K562 (cell line): ENCODE measurements around the gene PSMB8. TPM values are rescaled to one million over a fixed set of nuclear protein-coding genes. Genes with fewer than 3 reads are reported as not detected.
A peak's percentile ranks its signal among the peaks of the same experiment; 100 is the strongest.

ENCODE experiments used
- ARID3A ChIP-seq: IDR thresholded peaks from 2 replicates; pipeline ENCODE4 v1.6.1; 2012; ENCODE audit warnings: low read depth, low read length, improper control_type of control experiment, borderline replicate concordance
- CBX1 ChIP-seq: sonication (generic); IDR thresholded peaks from 2 replicates; pipeline ENCODE4 v1.6.1; 2016; ENCODE audit warnings: antibody characterized with exemption, low read depth, mild to moderate bottlenecking
- DIDO1 ChIP-seq: fragments of 450-650 bp; IDR thresholded peaks from 2 replicates; pipeline ENCODE4 v1.6.1; 2016; ENCODE audit warnings: low read depth, missing biosample characterization, missing genetic modification characterization
- EZH2 ChIP-seq: IDR thresholded peaks from 2 replicates; pipeline ENCODE4 v1.6.1; 2012; ENCODE audit warnings: low read depth, mild to moderate bottlenecking, inconsistent platforms, low read length, borderline replicate concordance
- FOSL1 ChIP-seq: fragments of 200-800 bp; sonication (Bioruptor generic); conservative IDR thresholded peaks from 2 replicates; pipeline ENCODE4 v1.6.1; 2016; ENCODE audit warnings: missing genetic modification characterization, missing compliant biosample characterization
- FOXK2 ChIP-seq, 2 experiments: fragments of 450-650 bp; IDR thresholded peaks in 1 of 2; conservative IDR thresholded peaks in 1 of 2; 2 replicates each; pipeline ENCODE4 v1.6.1; 2016; ENCODE audit warnings: low read depth in 2 of 2, mild to moderate bottlenecking in 1 of 2
- HOXB6 ChIP-seq: fragments of 250-450 bp; sonication (Bioruptor Pico); IDR thresholded peaks from 2 replicates; pipeline ENCODE4 v1.5.1; 2022; ENCODE audit warnings: mild to moderate bottlenecking, borderline replicate concordance
- MTA1 ChIP-seq: fragments of 450-650 bp; IDR thresholded peaks from 2 replicates; pipeline ENCODE4 v1.6.1; 2017; ENCODE audit warnings: borderline replicate concordance
- MYC ChIP-seq, 2 experiments: fragments of 250-450 bp in 1 of 2; sonication (Bioruptor Pico) in 1 of 2; IDR thresholded peaks; 2 replicates each; pipeline versions ENCODE4 v1.5.1 to v1.6.1; 2012 to 2021; ENCODE audit warnings: low read depth in 2 of 2, borderline replicate concordance in 1 of 2, improper control_type of control experiment in 1 of 2, low read length in 1 of 2, mild to moderate bottlenecking in 1 of 2, moderate library complexity in 1 of 2
- POU5F1 ChIP-seq: fragments of 150-350 bp; IDR thresholded peaks from 2 replicates; pipeline ENCODE4 v1.6.1; 2014; ENCODE audit warnings: borderline replicate concordance, low read length, low read depth, mild to moderate bottlenecking; ENCODE audit not compliant: partially characterized antibody
- PTTG1 ChIP-seq: fragments of 450-650 bp; IDR thresholded peaks from 2 replicates; pipeline ENCODE4 v1.6.1; 2016; ENCODE audit warnings: low read depth, mild to moderate bottlenecking, missing genetic modification characterization, missing compliant biosample characterization
- RB1 ChIP-seq: fragments of 450-650 bp; IDR thresholded peaks from 2 replicates; pipeline ENCODE4 v1.6.1; 2017; ENCODE audit warnings: low read depth, mild to moderate bottlenecking
- RBM22 ChIP-seq: fragments of 200-400 bp; formaldehyde crosslinking; IDR thresholded peaks from 2 replicates; pipeline ENCODE4 v1.6.1; 2018; ENCODE audit warnings: low read length, low read depth; ENCODE audit not compliant: poor library complexity, severe bottlenecking
- SMAD4 ChIP-seq: fragments of 250-450 bp; sonication (Bioruptor Pico); conservative IDR thresholded peaks from 2 replicates; pipeline ENCODE4 v1.8.0; 2021; ENCODE audit warnings: inconsistent platforms, mild to moderate bottlenecking, moderate library complexity
- TARDBP ChIP-seq: fragments of 450-650 bp; IDR thresholded peaks from 2 replicates; pipeline ENCODE4 v1.6.1; 2016
- TCF3 ChIP-seq: sonication (generic); formaldehyde crosslinking; IDR thresholded peaks from 2 replicates; pipeline ENCODE4 v1.4.0; 2020; ENCODE audit warnings: mild to moderate bottlenecking, missing genetic modification reagents
- TRIM28 ChIP-seq: fragments of 450-650 bp; IDR thresholded peaks from 2 replicates; pipeline ENCODE4 v1.6.1; 2017
- U2AF1 ChIP-seq: fragments of 200-400 bp; formaldehyde crosslinking; optimal IDR thresholded peaks from 2 replicates; pipeline ENCODE3; 2017; ENCODE audit warnings: mild to moderate bottlenecking, low read depth, low read length, moderate library complexity
- XRCC4 ChIP-seq: IDR thresholded peaks from one replicate; pipeline ENCODE4 v1.6.1; 2011; ENCODE audit not compliant: insufficient read depth, insufficient read length; ENCODE audit errors: extremely low read depth
- ZNF232 ChIP-seq: sonication (generic); formaldehyde crosslinking; IDR thresholded peaks from 2 replicates; pipeline ENCODE4 v1.8.0; 2022; ENCODE audit warnings: mild to moderate bottlenecking, missing genetic modification reagents
- ZNF431 ChIP-seq: sonication (generic); formaldehyde crosslinking; IDR thresholded peaks from 2 replicates; pipeline ENCODE4 v1.8.0; 2022; ENCODE audit warnings: mild to moderate bottlenecking, missing genetic modification reagents
- ZNF639 ChIP-seq, 2 experiments: fragments of 200-800 bp in 1 of 2; sonication (Bioruptor generic) in 1 of 2; sonication (generic) in 1 of 2; formaldehyde crosslinking in 1 of 2; IDR thresholded peaks in 1 of 2; conservative IDR thresholded peaks in 1 of 2; 2 replicates each; pipeline versions ENCODE4 v1.5.0 to v1.6.1; 2016 to 2020; ENCODE audit warnings: missing compliant biosample characterization in 1 of 2, missing genetic modification characterization in 1 of 2, missing genetic modification reagents in 1 of 2
- polyA plus RNA-seq, 8 experiments: library from polyadenylated mRNA; depleted of rRNA in 4 of 8; stranded (reverse) in 5 of 8; unstranded in 3 of 8; fragments of >200 nt; fragmentation: Nextera tagmentation in 2 of 8; fragmentation: Illumina TruSeq in 1 of 8; extraction: Ambion mirVana in 2 of 8; extraction: Trizol in 1 of 8; gene quantifications; 2 replicates each; pipeline versions ENCODE4 v1.2.1 to v1.2.3, GENCODE V29; 2011 to 2014; ENCODE audit warnings: inconsistent platforms in 1 of 8, missing spikeins in 1 of 8
- total RNA-seq, 7 experiments: library from RNA; depleted of rRNA in 6 of 7; stranded (reverse); fragments of >200 nt in 6 of 7; fragmentation: Illumina TruSeq in 2 of 7; extraction: Trizol in 2 of 7; gene quantifications; 2 replicates each; pipeline versions ENCODE4 v1.2.1 to v1.2.3, GENCODE V29; 2011 to 2021; ENCODE audit warnings: low replicate concordance in 1 of 7
- TF ChIP-seq, protein P1 (sequence below): sonication (generic); formaldehyde crosslinking; IDR thresholded peaks from 2 replicates; pipeline ENCODE4 v1.8.0; 2022; ENCODE audit warnings: missing genetic modification reagents, mild to moderate bottlenecking, moderate library complexity, borderline replicate concordance

PSMB8 gene
- total and polyA plus RNA-seq, 9 of the 15 experiments (the other 6 are each of a cell fraction or from before 2014, with no cell fraction given) = 0.71 to 4.0 (median 2.4) TPM

GRCh38 chr6:32853541-32854375, 9.9 kb upstream of the PSMB8 start, which contains the start of the genes PSMB9 and TAP1 (continued):
- TF ChIP-seq ZNF431 (CRISPR knock-in tag) = peak; percentile 10
- peak; percentile 75; the same call in 1 of the 2 replicates for TF ChIP-seq ZNF232 (CRISPR knock-in tag)
- TF ChIP-seq TCF3 (CRISPR knock-in tag) = 0 out of 2 replicates have a peak, but pooled peaks have one; percentile 34
- no peak; the same call in 1 of the 2 replicates for TF ChIP-seq HOXB6
- TF ChIP-seq FOSL1 = peak; percentile 48; the same call in 1 of the 2 replicates
- peak; percentile 99 for TF ChIP-seq RB1
- TF ChIP-seq MYC (IDR thresholded peaks at IDR 0.05; ENCODE audit: low read depth, low read length) = peak; percentile 88
- TF ChIP-seq MYC (CRISPR knock-in tag; IDR thresholded peaks at IDR 0.05; ENCODE audit: borderline replicate concordance, low read depth) = no peak; the same call in 1 of the 2 replicates
- no peak for TF ChIP-seq RBM22
- TF ChIP-seq DIDO1 (tag) = peak; percentile 77; the same call in 1 of the 2 replicates
- peak; percentile 46 to 50; a peak in 2 of 4 replicates for TF ChIP-seq FOXK2 (conservative IDR thresholded peaks at IDR 0.05 in 1 of 2, IDR thresholded peaks at IDR 0.05 in 1 of 2; ENCODE audit: low read depth in 2 of 2)
- TF ChIP-seq EZH2 = no peak
- peak; percentile 27 for TF ChIP-seq POU5F1
- no peak for TF ChIP-seq XRCC4
- peak in 1 of 2 experiments; percentile 83; a peak in 1 of 4 replicates for TF ChIP-seq ZNF639 (CRISPR knock-in tag; conservative IDR thresholded peaks at IDR 0.05 in 1 of 2, IDR thresholded peaks at IDR 0.05 in 1 of 2)
- peak; percentile 44; the same call in 1 of the 2 replicates for TF ChIP-seq TARDBP
- TF ChIP-seq U2AF1 = peak; percentile 73
- peak; percentile 85 for TF ChIP-seq SMAD4 (CRISPR knock-in tag)
- TF ChIP-seq, protein P1, sequence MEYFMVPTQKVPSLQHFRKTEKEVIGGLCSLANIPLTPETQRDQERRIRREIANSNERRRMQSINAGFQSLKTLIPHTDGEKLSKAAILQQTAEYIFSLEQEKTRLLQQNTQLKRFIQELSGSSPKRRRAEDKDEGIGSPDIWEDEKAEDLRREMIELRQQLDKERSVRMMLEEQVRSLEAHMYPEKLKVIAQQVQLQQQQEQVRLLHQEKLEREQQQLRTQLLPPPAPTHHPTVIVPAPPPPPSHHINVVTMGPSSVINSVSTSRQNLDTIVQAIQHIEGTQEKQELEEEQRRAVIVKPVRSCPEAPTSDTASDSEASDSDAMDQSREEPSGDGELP (CRISPR knock-in tag) = peak; percentile 94
- TF ChIP-seq PTTG1 (tag) = no peak
- peak; percentile 41; the same call in 1 of the 2 replicates for TF ChIP-seq MTA1
- TF ChIP-seq TRIM28 = 0 out of 2 replicates have a peak, but pooled peaks have one; percentile 36
- TF ChIP-seq CBX1 = peak; percentile 78; the same call in 1 of the 2 replicates
- TF ChIP-seq ARID3A = no peak
